Measurements from ENCODE around the gene TRAPPC11. TPM values are rescaled to one million over a fixed set of nuclear protein-coding genes. Genes with fewer than 3 reads are reported as not detected.
"Not testable (repeated sequence)": the region's sequence is repeated elsewhere in the genome, so short reads cannot be mapped to it uniquely, and the experiment has no call there.

The TRAPPC11 gene
- total and polyA plus RNA-seq, 12 donors, result 8.0 to 24.1 (median 19.5) TPM

DNA sequence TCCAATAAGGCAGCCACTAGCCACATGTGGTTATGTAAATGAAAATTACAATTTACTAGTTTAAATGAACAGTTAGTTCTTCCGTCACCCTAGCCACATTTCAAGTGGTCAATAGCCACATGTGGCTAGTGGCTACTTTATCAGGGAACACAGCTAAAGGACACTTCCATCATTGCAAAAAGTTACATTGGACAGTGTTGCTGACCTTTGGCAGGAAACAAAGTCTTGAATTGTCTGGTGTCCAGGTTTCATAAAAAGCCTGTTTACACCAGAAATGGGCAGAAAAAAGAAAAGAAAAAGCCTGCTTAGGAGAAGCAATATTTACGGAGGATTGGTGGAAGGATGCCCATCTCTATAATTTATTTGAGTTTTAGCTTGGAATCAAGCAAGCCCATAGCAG lies 38.7 kb upstream of the TRAPPC11 start:
- H3K36me3 ChIP-seq, result no peaks in the 10 kb centered on the region
- no peaks in the 10 kb centered on the region for H3K9me3 ChIP-seq
- 71 to 80% methylated on average over 2 of the region's 2 CpGs for WGBS, 2 donors
- H3K27ac ChIP-seq, result no peak overlapping the region
- DNase-seq, result no peak
- no peak overlapping the region for H3K4me3 ChIP-seq
- ATAC-seq, result no peak
- TF ChIP-seq CTCF (IDR thresholded peaks at IDR 0.05), result no peak
- H3K4me1 ChIP-seq, result peaks cover 0 to 13% (median 0%) of the 10 kb centered on the region in 9 donors
- H3K27me3 ChIP-seq, result peaks cover 0 to 8% (median 0%) of the 10 kb centered on the region in 7 donors
- intact Hi-C loops (cut with DNase I), result no loop called here

GRCh38 chr4:183621875-183622274 lies 37.2 kb upstream of the TRAPPC11 start:
- H3K27me3 ChIP-seq, result no peaks in the 10 kb centered on the region
- no peak for TF ChIP-seq CTCF (IDR thresholded peaks at IDR 0.05)
- intact Hi-C loops (cut with DNase I), result no loop called here
- H3K4me3 ChIP-seq, result no peak overlapping the region
- H3K9me3 ChIP-seq, result no peaks in the 10 kb centered on the region
- H3K27ac ChIP-seq, result peak overlapping the region in 1 of 10 donors; percentile 22
- ATAC-seq (no peak), DNase-seq (no peak)
- no peaks in the 10 kb centered on the region for H3K36me3 ChIP-seq
- 74 to 77% methylated on average over 1 of the region's 1 CpG for WGBS, 2 donors
- peaks cover 0 to 13% (median 0%) of the 10 kb centered on the region in 9 donors for H3K4me1 ChIP-seq

GRCh38 chr4:183624548-183624947 lies 34.5 kb upstream of the TRAPPC11 start:
- ATAC-seq, result no peak
- Histone ChIP-seq H3K4me1 (peaks cover 0 to 13% (median 0%) of the 10 kb centered on the region in 9 donors), H3K36me3 (no peaks in the 10 kb centered on the region), H3K27me3 (no peaks in the 10 kb centered on the region), H3K9me3 (no peaks in the 10 kb centered on the region), H3K27ac (no peak overlapping the region), H3K4me3 (no peak overlapping the region)
- intact Hi-C loops (cut with DNase I), result no loop called here
- TF ChIP-seq CTCF (IDR thresholded peaks at IDR 0.05), result no peak
- 90 to 95% methylated on average over 6 of the region's 6 CpGs for WGBS, 2 donors
- no peak for DNase-seq

GRCh38 chr4:183626168-183626567 lies 32.9 kb upstream of the TRAPPC11 start:
- no peak overlapping the region for H3K27ac ChIP-seq
- H3K27me3 ChIP-seq, result no peaks in the 10 kb centered on the region
- TF ChIP-seq CTCF (IDR thresholded peaks at IDR 0.05), result no peak
- intact Hi-C loops (cut with DNase I), result no loop called here
- H3K36me3 ChIP-seq, result no peaks in the 10 kb centered on the region
- ATAC-seq (no peak), DNase-seq (no peak)
- 86 to 89% methylated on average over 6 of the region's 6 CpGs for WGBS, 2 donors
- no peaks in the 10 kb centered on the region for H3K9me3 ChIP-seq
- no peak overlapping the region for H3K4me3 ChIP-seq
- H3K4me1 ChIP-seq, result peaks cover 0 to 12% (median 0%) of the 10 kb centered on the region in 9 donors

GRCh38 chr4:183627286-183627685 lies 31.8 kb upstream of the TRAPPC11 start:
- H3K27me3 ChIP-seq; H3K9me3 ChIP-seq; DNase-seq; H3K36me3 ChIP-seq; H3K4me1 ChIP-seq; intact Hi-C loops (cut with DNase I); H3K4me3 ChIP-seq; H3K27ac ChIP-seq; ATAC-seq: not testable (repeated sequence)
- 91 to 97% methylated on average over 5 of the region's 5 CpGs for WGBS, 2 donors
